ENCODE data around the gene GAS2L1. TPM values are rescaled to one million over a fixed set of nuclear protein-coding genes. Genes with fewer than 3 reads are reported as not detected.
A peak's percentile ranks its signal among the peaks of the same experiment; 100 is the strongest.

Gene GAS2L1
- total RNA-seq, 2 donors from 2014 or later, result 19.4 to 28.0 TPM

GRCh38 chr22:29308791-29309262 lies 2.4 kb downstream of the GAS2L1 start:
- peaks cover 0 to 64% of the 10 kb centered on the region in 2 donors for H3K4me1 ChIP-seq
- peaks cover 9% of the 10 kb centered on the region for H3K36me3 ChIP-seq
- H3K9me3 ChIP-seq, result no peaks in the 10 kb centered on the region
- no peak for DNase-seq (ENCODE audit: low spot score)
- H3K4me3 ChIP-seq, result peak overlapping the region; percentile 81 to 91
- H3K27ac ChIP-seq, result peak overlapping the region; percentile 88 to 89
- H3K27me3 ChIP-seq, result no peaks in the 10 kb centered on the region
- TF ChIP-seq, protein P1, sequence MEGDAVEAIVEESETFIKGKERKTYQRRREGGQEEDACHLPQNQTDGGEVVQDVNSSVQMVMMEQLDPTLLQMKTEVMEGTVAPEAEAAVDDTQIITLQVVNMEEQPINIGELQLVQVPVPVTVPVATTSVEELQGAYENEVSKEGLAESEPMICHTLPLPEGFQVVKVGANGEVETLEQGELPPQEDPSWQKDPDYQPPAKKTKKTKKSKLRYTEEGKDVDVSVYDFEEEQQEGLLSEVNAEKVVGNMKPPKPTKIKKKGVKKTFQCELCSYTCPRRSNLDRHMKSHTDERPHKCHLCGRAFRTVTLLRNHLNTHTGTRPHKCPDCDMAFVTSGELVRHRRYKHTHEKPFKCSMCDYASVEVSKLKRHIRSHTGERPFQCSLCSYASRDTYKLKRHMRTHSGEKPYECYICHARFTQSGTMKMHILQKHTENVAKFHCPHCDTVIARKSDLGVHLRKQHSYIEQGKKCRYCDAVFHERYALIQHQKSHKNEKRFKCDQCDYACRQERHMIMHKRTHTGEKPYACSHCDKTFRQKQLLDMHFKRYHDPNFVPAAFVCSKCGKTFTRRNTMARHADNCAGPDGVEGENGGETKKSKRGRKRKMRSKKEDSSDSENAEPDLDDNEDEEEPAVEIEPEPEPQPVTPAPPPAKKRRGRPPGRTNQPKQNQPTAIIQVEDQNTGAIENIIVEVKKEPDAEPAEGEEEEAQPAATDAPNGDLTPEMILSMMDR (IDR thresholded peaks at IDR 0.05), result no peak

DNA sequence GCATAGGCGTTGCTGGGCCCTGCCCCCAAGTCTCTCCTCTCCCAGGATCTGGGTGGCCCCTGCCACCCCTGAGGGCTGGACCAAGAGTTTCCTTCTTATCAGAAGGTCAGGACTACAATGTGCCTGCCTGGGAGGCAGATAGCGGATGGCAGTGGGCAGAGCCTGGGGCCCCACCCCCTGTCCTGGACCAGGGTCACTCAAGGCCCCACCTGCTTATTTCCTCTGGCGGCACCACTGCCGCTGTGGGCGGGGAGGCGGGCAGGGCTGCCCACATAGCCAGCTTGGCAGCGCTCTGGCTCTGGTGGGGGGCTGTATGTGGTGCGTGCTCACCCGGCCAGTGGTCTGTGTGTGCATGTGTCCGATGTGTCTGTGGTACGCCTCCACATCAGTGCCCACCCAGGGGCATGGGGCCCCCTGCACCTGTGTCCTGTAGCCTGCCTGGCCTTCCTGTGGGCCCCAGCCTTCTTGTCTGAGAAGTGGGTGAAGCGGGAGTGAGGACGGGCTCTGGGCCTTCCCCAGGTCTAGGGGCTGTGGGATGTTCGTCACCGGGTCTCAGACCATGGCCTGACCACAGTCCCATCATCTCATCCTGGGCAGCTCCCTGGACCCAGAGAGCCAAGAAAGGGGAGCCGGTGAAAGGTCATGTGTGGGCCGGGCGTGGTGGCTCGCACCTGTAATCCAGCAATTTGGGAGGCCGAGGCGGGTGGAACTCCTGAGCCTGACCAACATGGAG lies 3.0 kb downstream of the GAS2L1 start:
- Histone ChIP-seq H3K4me3 (peak overlapping the region; percentile 81 to 91), H3K4me1 (peaks cover 0 to 71% of the 10 kb centered on the region in 2 donors), H3K27me3 (peaks cover 0 to under 1% of the 10 kb centered on the region in 2 donors), H3K27ac (peak overlapping the region; percentile 88 to 89), H3K9me3 (no peaks in the 10 kb centered on the region), H3K36me3 (peaks cover 9% of the 10 kb centered on the region)
- DNase-seq (ENCODE audit: low spot score), result no peak
- TF ChIP-seq, protein P1 (IDR thresholded peaks at IDR 0.05), result no peak

- Histone ChIP-seq H3K9me3 (no peaks in the 10 kb centered on the region), H3K4me1 (peaks cover 0 to 78% of the 10 kb centered on the region in 2 donors), H3K27ac (peak overlapping the region; percentile 88 to 89), H3K4me3 (peak overlapping the region in 1 of 2 donors; percentile 91), H3K27me3 (peaks cover 0 to 9% of the 10 kb centered on the region in 2 donors), H3K36me3 (peaks cover 9% of the 10 kb centered on the region)
- DNase-seq (ENCODE audit: low spot score), result no peak
- TF ChIP-seq, protein P1 (IDR thresholded peaks at IDR 0.05), result no peak
Observed at GRCh38 chr22:29310065-29310862, 3.8 kb downstream of the GAS2L1 start.

DNA sequence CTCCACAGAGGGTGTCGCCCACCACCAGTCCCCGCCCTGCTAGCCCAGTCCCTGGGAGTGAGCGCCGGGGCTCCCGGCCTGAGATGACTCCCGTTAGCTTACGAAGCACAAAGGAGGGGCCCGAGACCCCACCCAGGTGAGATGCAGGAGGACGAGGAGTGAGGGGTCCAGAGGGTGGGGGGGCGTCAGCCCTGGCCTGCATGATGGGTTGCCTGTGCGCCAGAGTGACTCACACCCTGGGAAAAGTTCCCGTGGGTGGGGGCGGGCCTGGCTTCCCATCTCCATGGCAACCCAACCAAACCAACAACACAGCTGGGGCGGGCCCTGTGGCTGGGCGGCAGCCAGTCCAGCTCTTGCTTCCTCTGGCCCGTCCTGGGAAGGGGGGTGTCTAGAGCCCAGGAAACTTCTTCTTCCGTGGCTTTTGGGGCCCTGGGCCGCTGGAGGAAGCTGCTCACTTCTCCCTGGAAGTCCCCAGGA lies 4.5 kb downstream of the GAS2L1 start:
- peak overlapping the region in 1 of 2 donors; percentile 38 for H3K4me3 ChIP-seq
- peaks cover 0 to 15% of the 10 kb centered on the region in 2 donors for H3K27me3 ChIP-seq
- peak overlapping the region; percentile 84 to 88 for H3K27ac ChIP-seq
- no peaks in the 10 kb centered on the region for H3K9me3 ChIP-seq
- DNase-seq (ENCODE audit: low spot score), result peak; percentile 99
- TF ChIP-seq, protein P1 (IDR thresholded peaks at IDR 0.05), result no peak
- peaks cover 9% of the 10 kb centered on the region for H3K36me3 ChIP-seq
- peaks cover 0 to 84% of the 10 kb centered on the region in 2 donors for H3K4me1 ChIP-seq

DNA sequence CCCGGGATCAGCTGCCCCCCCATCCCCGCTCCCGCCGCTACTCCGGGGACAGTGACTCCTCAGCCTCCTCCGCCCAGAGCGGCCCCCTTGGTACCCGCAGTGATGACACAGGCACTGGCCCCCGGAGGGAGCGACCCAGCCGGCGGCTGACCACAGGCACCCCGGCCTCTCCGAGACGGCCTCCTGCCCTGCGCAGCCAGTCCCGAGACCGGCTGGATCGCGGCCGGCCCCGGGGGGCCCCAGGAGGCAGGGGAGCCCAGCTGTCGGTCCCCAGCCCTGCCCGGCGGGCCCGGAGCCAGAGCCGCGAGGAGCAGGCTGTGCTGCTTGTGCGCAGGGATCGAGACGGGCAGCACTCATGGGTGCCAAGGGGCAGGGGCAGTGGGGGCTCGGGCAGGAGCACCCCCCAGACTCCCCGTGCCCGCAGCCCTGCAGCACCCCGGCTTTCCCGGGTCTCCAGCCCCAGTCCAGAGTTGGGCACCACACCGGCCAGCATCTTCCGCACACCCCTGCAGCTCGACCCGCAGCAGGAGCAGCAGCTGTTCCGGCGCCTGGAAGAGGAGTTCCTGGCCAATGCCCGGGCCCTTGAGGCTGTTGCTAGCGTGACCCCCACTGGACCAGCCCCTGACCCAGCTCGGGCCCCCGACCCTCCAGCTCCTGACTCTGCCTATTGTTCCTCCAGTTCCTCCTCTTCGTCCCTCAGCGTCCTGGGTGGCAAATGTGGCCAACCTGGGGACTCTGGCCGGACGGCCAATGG lies 5.2 kb downstream of the GAS2L1 start:
- Histone ChIP-seq H3K27ac (peak overlapping the region; percentile 84 to 88), H3K4me1 (peaks cover 0 to 84% of the 10 kb centered on the region in 2 donors), H3K36me3 (peaks cover 9% of the 10 kb centered on the region), H3K9me3 (no peaks in the 10 kb centered on the region), H3K4me3 (peak overlapping the region in 1 of 2 donors; percentile 38), H3K27me3 (peaks cover 0 to 18% of the 10 kb centered on the region in 2 donors)
- TF ChIP-seq, protein P1 (IDR thresholded peaks at IDR 0.05), result no peak
- no peak for DNase-seq (ENCODE audit: low spot score)

All from right atrium auricular region (tissue), 2 donors.